CD4-positive, alpha-beta T cell treated with Interleukin-4 for 1 hour (primary cell): ENCODE measurements around the gene MTIF3.
"Not testable (repeated sequence)": the region's sequence is repeated elsewhere in the genome, so short reads cannot be mapped to it uniquely, and the experiment has no call there.

Experiments
- DNase-seq, 2 donors: peaks; one replicate each; pipeline ENCODE4 v3.0.0-alpha.2; 2020 to 2022

The MTIF3 gene

GRCh38 chr13:27408074-27408473 is 42.3 kb downstream of the MTIF3 start:
- no peak for DNase-seq

- peak; percentile 39 to 69 for DNase-seq
These were observed 44.0 kb downstream of the MTIF3 start for GRCh38 chr13:27406178-27406939.

DNA sequence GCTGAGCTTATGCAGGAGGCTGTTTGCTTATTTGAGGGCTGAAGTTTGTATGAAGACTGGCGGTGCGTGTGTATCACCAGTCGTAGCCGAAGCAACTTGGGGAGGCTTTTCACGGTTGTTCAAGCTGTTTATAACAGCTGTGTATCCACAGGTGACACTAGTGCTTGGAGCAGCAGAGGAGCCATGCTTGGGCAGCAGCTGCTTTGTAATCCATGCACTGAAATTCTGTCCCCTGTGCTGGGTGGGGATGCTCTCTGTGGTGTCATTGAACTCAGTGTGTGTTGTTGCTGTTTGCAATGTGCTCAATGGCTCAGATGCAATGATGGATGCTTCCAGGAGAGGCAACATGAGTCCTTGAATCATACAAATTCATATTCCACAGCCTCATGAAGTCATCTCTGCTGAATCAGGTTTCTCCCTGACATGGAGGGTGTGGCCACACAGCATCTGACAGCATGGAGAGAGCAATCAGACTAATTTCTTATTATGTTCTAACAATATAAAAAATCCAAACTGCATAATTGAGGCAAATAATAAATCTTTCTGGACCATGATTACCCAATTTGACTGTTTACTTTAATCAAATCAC is 44.7 kb downstream of the MTIF3 start:
- no peak for DNase-seq

DNA sequence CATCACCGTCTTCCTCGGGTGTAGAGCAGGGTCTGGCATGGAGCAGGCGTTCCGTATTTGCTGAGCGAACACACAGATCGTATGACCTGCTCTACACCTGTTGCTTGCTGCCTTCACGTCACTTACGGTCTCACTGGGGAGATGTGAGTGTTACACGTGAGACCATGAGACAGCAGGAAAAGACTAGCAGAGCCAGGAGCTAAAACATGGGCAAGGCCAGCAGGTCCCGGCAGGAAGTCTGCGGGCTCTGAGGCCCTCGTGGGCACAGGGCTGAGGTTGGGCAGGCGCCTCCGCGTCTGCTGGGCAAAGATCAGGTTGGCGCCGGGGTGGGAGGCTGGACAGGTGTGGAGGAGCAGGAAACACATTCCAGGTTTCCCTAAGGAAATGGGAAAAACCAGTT is 45.7 kb downstream of the MTIF3 start:
- DNase-seq: no peak

DNA sequence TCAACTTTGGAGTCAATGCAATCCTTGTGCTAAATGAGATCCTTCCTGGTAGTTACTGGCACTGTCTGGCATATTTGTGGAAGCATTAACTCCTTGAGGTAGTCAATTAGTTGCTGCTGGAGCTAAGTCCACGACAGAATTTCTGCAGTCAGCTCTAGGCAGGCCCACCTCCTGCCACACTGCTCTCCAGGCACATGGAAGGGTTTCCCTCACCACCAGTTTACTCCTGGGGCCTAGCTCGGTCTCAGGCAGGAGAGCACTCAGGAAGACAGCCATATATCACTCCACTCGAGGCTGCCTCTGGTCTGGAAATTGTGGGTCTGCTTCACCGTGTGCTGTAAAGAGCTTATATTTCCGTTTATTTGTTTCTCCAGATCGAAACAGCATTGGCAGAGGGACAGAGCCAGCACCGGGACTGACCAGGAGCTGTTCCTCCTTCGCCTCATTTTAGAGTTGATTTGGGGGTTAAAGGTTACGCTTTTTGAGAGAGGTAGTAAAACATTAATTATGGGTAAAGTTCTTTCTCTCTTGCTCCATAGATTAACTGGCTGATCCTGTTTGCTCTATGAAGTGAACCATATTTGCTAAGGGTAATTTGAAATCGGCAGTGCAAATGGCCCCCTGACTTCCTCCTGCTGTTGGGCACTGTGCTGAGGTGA is 46.5 kb downstream of the MTIF3 start:
- DNase-seq: no peak

GRCh38 chr13:27403203-27403678 is 47.1 kb downstream of the MTIF3 start:
- DNase-seq: no peak

- DNase-seq: peak in 1 of 2 donors; percentile 47
These were observed 49.2 kb downstream of the MTIF3 start for GRCh38 chr13:27401210-27401609.

DNA sequence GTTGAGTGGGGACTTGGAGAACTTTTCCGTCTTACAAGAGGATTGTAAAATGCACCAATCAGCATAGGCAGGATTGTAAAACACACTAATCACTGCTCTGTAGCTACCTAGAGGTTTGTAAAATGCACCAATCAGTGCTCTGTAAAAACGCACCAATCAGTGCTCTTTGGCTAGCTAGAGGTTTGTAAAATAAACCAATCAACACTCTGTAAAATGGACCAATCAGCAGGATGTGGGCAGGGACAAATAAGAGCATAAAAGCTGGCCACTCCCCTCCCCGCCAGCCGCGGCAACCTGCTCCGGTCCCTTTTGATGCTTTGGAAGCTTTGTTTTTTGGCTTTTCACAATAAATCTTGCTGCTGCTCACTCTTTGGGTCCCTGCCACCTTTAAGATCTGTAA is 50.0 kb downstream of the MTIF3 start:
- DNase-seq: not testable (repeated sequence)

- DNase-seq: no peak
These were observed 52.0 kb downstream of the MTIF3 start for GRCh38 chr13:27398360-27398759.

DNA sequence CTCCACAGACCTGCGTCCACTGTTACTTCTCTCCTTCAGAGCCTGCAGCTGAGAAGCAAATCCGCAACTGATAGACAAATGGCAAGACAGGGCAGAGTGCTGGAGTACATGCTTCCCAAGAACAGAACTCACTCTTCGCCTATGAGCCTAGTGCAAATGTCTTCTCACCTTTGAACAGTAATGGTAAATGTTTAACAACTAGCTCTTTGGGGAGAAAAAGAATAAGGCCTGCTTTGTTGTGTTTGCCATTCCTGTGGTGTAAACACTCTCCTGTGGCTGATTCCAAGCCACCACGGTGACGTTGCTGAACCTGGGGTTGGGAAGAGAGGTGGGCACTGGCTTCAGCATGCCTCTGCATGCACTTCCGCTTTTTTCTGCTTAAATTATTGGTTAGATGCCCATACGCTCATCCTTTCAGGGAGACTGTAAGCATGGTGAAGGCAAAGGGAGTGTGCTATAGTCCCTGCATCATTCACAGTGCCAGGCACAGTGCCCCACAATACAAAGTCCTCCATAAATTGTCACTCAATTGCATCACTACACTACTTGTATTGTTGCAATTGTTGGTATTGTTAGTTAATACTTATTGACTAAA is 54.0 kb downstream of the MTIF3 start:
- no peak for DNase-seq

DNA sequence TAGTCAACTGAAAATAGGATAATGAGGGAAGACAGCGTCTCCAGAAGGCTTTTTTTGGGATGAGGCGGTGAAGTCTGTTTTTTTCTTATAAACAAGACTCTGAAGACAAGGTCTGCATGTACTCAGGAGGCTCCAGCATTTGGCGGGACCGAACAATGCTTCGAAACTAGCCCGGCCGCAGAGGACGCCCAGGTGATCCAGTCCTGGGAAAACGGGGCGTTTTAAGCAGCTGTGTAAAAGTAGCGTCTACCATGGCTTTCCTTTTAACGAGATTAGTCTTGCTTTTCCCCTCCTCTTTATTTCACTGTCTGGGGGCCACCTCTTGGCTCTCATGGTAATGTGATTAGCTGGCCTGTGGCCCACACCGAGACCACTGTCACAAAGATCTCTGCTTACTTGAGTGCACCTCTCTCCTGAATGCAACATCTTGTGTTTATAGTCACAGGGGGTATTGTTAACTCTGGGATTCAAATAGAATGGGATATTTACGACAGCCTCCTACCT is 55.3 kb downstream of the MTIF3 start:
- no peak for DNase-seq

GRCh38 chr13:27393101-27393500 is 57.3 kb downstream of the MTIF3 start:
- DNase-seq: no peak

GRCh38 chr13:27391471-27391870 is 58.9 kb downstream of the MTIF3 start:
- no peak for DNase-seq

GRCh38 chr13:27389891-27390290 is 60.5 kb downstream of the MTIF3 start:
- no peak for DNase-seq

DNA sequence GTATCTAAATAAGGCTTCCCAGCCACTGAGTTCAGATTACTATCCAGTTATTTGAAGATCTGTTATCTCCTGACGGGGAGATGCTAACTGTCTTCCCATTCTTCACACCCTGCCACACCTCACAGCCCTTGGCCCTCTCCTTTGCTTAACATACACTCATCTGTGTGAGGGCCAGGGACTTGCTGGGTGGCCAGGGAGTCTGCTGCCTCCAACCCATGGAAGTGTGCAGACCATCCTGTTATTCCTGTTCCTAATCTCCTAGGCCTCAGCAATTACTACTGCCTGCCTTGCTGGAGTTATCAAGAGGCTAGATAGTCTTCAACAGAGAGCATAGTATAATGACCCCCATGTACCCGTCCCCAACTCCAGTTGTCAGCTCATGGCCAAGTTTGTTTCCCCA is 62.1 kb downstream of the MTIF3 start:
- no peak for DNase-seq
